Activated naive CD8-positive, alpha-beta T cell treated with anti-CD3 and anti-CD28 coated beads, Interleukin-2, amount 50 U/mL, for 24 hours (primary cell): Measurements from ENCODE around the gene RNASE4.
"Not testable (repeated sequence)": the region's sequence is repeated elsewhere in the genome, so short reads cannot be mapped to it uniquely, and the experiment has no call there.

Experiments used
- ATAC-seq: fragments of 150-1000 bp; cut with Tn5 transposase; one replicate; pipeline ENCODE4 v1.10.0; 2021
- DNase-seq: peaks from one replicate; pipeline ENCODE4 v3.0.0; 2021
- H3K27ac Mint-ChIP-seq: one replicate; pipeline ENCODE4 v1.8.0; 2021; ENCODE audit warnings: mild to moderate bottlenecking, mixed read lengths
- H3K27me3 Mint-ChIP-seq: one replicate; pipeline ENCODE4 v1.8.0; 2021; ENCODE audit warnings: mixed read lengths
- H3K36me3 Mint-ChIP-seq: one replicate; pipeline ENCODE4 v1.8.0; 2021; ENCODE audit warnings: low read depth, mixed read lengths
- H3K4me1 Mint-ChIP-seq: one replicate; pipeline ENCODE4 v1.8.0; 2021; ENCODE audit warnings: mixed read lengths
- H3K4me3 Mint-ChIP-seq: one replicate; pipeline ENCODE4 v1.8.0; 2021; ENCODE audit warnings: mild to moderate bottlenecking, moderate library complexity, mixed read lengths
- H3K9me3 Mint-ChIP-seq: one replicate; pipeline ENCODE4 v1.8.0; 2021; ENCODE audit warnings: mixed read lengths

Gene RNASE4

GRCh38 chr14:20700965-20701364, 16.6 kb downstream of the RNASE4 start:
- H3K27ac Mint-ChIP-seq, H3K4me1 Mint-ChIP-seq, H3K27me3 Mint-ChIP-seq, H3K36me3 Mint-ChIP-seq, H3K4me3 Mint-ChIP-seq, H3K9me3 Mint-ChIP-seq, ATAC-seq, DNase-seq: not testable (repeated sequence)

- H3K4me1 Mint-ChIP-seq: no peaks in the 10 kb centered on the region
- no peak overlapping the region for H3K27ac Mint-ChIP-seq
- H3K27me3 Mint-ChIP-seq: no peaks in the 10 kb centered on the region
- H3K9me3 Mint-ChIP-seq: no peaks in the 10 kb centered on the region
- DNase-seq (no peak), ATAC-seq (no peak)
- H3K36me3 Mint-ChIP-seq: no peaks in the 10 kb centered on the region
- H3K4me3 Mint-ChIP-seq: no peak overlapping the region
These were observed 22.4 kb downstream of the RNASE4 start for GRCh38 chr14:20706657-20707355.

GRCh38 chr14:20707622-20708021, 23.3 kb downstream of the RNASE4 start:
- H3K4me3 Mint-ChIP-seq: no peak overlapping the region
- no peaks in the 10 kb centered on the region for H3K36me3 Mint-ChIP-seq
- H3K4me1 Mint-ChIP-seq: no peaks in the 10 kb centered on the region
- H3K9me3 Mint-ChIP-seq: no peaks in the 10 kb centered on the region
- ATAC-seq: no peak
- no peak overlapping the region for H3K27ac Mint-ChIP-seq
- DNase-seq: no peak
- no peaks in the 10 kb centered on the region for H3K27me3 Mint-ChIP-seq

GRCh38 chr14:20711261-20711660, 26.9 kb downstream of the RNASE4 start:
- DNase-seq (no peak), ATAC-seq (no peak)
- Mint-ChIP-seq H3K27ac (no peak overlapping the region), H3K36me3 (no peaks in the 10 kb centered on the region), H3K9me3 (no peaks in the 10 kb centered on the region), H3K27me3 (peaks cover 2% of the 10 kb centered on the region), H3K4me3 (no peak overlapping the region), H3K4me1 (peaks cover 7% of the 10 kb centered on the region)

- H3K27me3 Mint-ChIP-seq: peaks cover 2% of the 10 kb centered on the region
- no peaks in the 10 kb centered on the region for H3K36me3 Mint-ChIP-seq
- ATAC-seq (no peak), DNase-seq (no peak)
- no peaks in the 10 kb centered on the region for H3K9me3 Mint-ChIP-seq
- no peak overlapping the region for H3K4me3 Mint-ChIP-seq
- no peak overlapping the region for H3K27ac Mint-ChIP-seq
- peaks cover 7% of the 10 kb centered on the region for H3K4me1 Mint-ChIP-seq
These were observed 27.3 kb downstream of the RNASE4 start for GRCh38 chr14:20711685-20712084.

GRCh38 chr14:20712904-20713303, 28.5 kb downstream of the RNASE4 start:
- ATAC-seq (no peak), DNase-seq (no peak)
- peaks cover 7% of the 10 kb centered on the region for H3K4me1 Mint-ChIP-seq
- peaks cover 2% of the 10 kb centered on the region for H3K27me3 Mint-ChIP-seq
- H3K9me3 Mint-ChIP-seq: no peaks in the 10 kb centered on the region
- no peaks in the 10 kb centered on the region for H3K36me3 Mint-ChIP-seq
- H3K4me3 Mint-ChIP-seq: no peak overlapping the region
- H3K27ac Mint-ChIP-seq: no peak overlapping the region

GRCh38 chr14:20714593-20715250, 30.4 kb downstream of the RNASE4 start:
- Mint-ChIP-seq H3K36me3 (no peaks in the 10 kb centered on the region), H3K27me3 (peaks cover 2% of the 10 kb centered on the region)

GRCh38 chr14:20719777-20720176, 35.4 kb downstream of the RNASE4 start:
- H3K27me3 Mint-ChIP-seq: peaks cover 30% of the 10 kb centered on the region
- peaks cover 7% of the 10 kb centered on the region for H3K4me1 Mint-ChIP-seq

More at GRCh38 chr14:20714593-20715250, 30.4 kb downstream of the RNASE4 start:
- H3K27ac Mint-ChIP-seq: no peak overlapping the region
- ATAC-seq (no peak), DNase-seq (no peak)
- H3K4me1 Mint-ChIP-seq: peaks cover 7% of the 10 kb centered on the region
- H3K9me3 Mint-ChIP-seq: no peaks in the 10 kb centered on the region
- H3K4me3 Mint-ChIP-seq: no peak overlapping the region

GRCh38 chr14:20720741-20721140, 36.4 kb downstream of the RNASE4 start:
- DNase-seq (no peak), ATAC-seq (no peak)
- Mint-ChIP-seq H3K36me3 (no peaks in the 10 kb centered on the region), H3K4me3 (no peak overlapping the region), H3K4me1 (no peaks in the 10 kb centered on the region), H3K9me3 (no peaks in the 10 kb centered on the region), H3K27ac (no peak overlapping the region), H3K27me3 (peaks cover 31% of the 10 kb centered on the region)

More at GRCh38 chr14:20719777-20720176, 35.4 kb downstream of the RNASE4 start:
- Mint-ChIP-seq H3K9me3 (no peaks in the 10 kb centered on the region), H3K27ac (no peak overlapping the region), H3K4me3 (no peak overlapping the region), H3K36me3 (no peaks in the 10 kb centered on the region)
- DNase-seq: no peak
- no peak for ATAC-seq

GRCh38 chr14:20722016-20722415, 37.7 kb downstream of the RNASE4 start:
- peaks cover 34% of the 10 kb centered on the region for H3K27me3 Mint-ChIP-seq
- ATAC-seq: no peak
- H3K27ac Mint-ChIP-seq: no peak overlapping the region
- DNase-seq: no peak
- H3K36me3 Mint-ChIP-seq: no peaks in the 10 kb centered on the region
- H3K4me1 Mint-ChIP-seq: peaks cover 3% of the 10 kb centered on the region
- H3K9me3 Mint-ChIP-seq: no peaks in the 10 kb centered on the region
- H3K4me3 Mint-ChIP-seq: no peak overlapping the region

GRCh38 chr14:20723488-20723887, 39.1 kb downstream of the RNASE4 start:
- peak; percentile 33 for ATAC-seq
- DNase-seq: no peak
- Mint-ChIP-seq H3K4me3 (no peak overlapping the region), H3K27me3 (peaks cover 38% of the 10 kb centered on the region), H3K27ac (no peak overlapping the region), H3K9me3 (no peaks in the 10 kb centered on the region), H3K4me1 (peaks cover 3% of the 10 kb centered on the region), H3K36me3 (no peaks in the 10 kb centered on the region)

GRCh38 chr14:20726121-20726520, 41.8 kb downstream of the RNASE4 start:
- H3K36me3 Mint-ChIP-seq, ATAC-seq, H3K4me1 Mint-ChIP-seq, H3K4me3 Mint-ChIP-seq, DNase-seq, H3K9me3 Mint-ChIP-seq: not testable (repeated sequence)
- Mint-ChIP-seq H3K27ac (peak overlapping the region; percentile 38), H3K27me3 (peaks cover 39% of the 10 kb centered on the region)

- DNase-seq (no peak), ATAC-seq (no peak)
- peaks cover 3% of the 10 kb centered on the region for H3K4me1 Mint-ChIP-seq
- H3K9me3 Mint-ChIP-seq: no peaks in the 10 kb centered on the region
- no peak overlapping the region for H3K4me3 Mint-ChIP-seq
- peaks cover 35% of the 10 kb centered on the region for H3K27me3 Mint-ChIP-seq
- H3K36me3 Mint-ChIP-seq: no peaks in the 10 kb centered on the region
- H3K27ac Mint-ChIP-seq: peak overlapping the region; percentile 38
These were observed 42.2 kb downstream of the RNASE4 start for GRCh38 chr14:20726531-20726930.

- DNase-seq (no peak), ATAC-seq (no peak)
- peaks cover 7% of the 10 kb centered on the region for H3K27me3 Mint-ChIP-seq
- no peaks in the 10 kb centered on the region for H3K36me3 Mint-ChIP-seq
- H3K27ac Mint-ChIP-seq: no peak overlapping the region
- H3K4me1 Mint-ChIP-seq: peaks cover 3% of the 10 kb centered on the region
- H3K4me3 Mint-ChIP-seq: no peak overlapping the region
- no peaks in the 10 kb centered on the region for H3K9me3 Mint-ChIP-seq
These were observed 46.5 kb downstream of the RNASE4 start for GRCh38 chr14:20730891-20731290.

GRCh38 chr14:20732477-20732876, 48.1 kb downstream of the RNASE4 start:
- ATAC-seq (no peak), DNase-seq (no peak)
- peaks cover 5% of the 10 kb centered on the region for H3K27me3 Mint-ChIP-seq
- H3K27ac Mint-ChIP-seq: no peak overlapping the region
- no peaks in the 10 kb centered on the region for H3K4me1 Mint-ChIP-seq
- H3K36me3 Mint-ChIP-seq: no peaks in the 10 kb centered on the region
- no peaks in the 10 kb centered on the region for H3K9me3 Mint-ChIP-seq
- H3K4me3 Mint-ChIP-seq: no peak overlapping the region
